OCI-LY1 (cell line): Measurements from ENCODE around the gene GFER.

Experiments used
- H2AFZ ChIP-seq: fragments of 200-600 bp; sonication (generic), shearing (Covaris generic); 2 replicates; pipeline ENCODE4 v1.6.0; 2014; ENCODE audit warnings: antibody characterized with exemption, mild to moderate bottlenecking, low read length
- H3F3A ChIP-seq: fragments of 200-600 bp; sonication (generic), shearing (Covaris generic); 2 replicates; pipeline ENCODE4 v1.6.0; 2014; ENCODE audit warnings: mild to moderate bottlenecking, antibody characterized with exemption, low read length, moderate library complexity; ENCODE audit not compliant: insufficient read depth
- H3K27ac ChIP-seq: fragments of 200-600 bp; sonication (generic); 2 replicates; pipeline ENCODE4 v1.5.1; 2014; ENCODE audit warnings: low read length, mixed run types, mild to moderate bottlenecking, low read depth; ENCODE audit not compliant: poor library complexity, severe bottlenecking
- H3K27me3 ChIP-seq: fragments of 200-600 bp; sonication (generic); 2 replicates; pipeline ENCODE4 v1.6.0; 2014; ENCODE audit warnings: antibody characterized with exemption, mild to moderate bottlenecking, low read length, moderate library complexity; ENCODE audit not compliant: insufficient read depth
- H3K36me3 ChIP-seq: fragments of 200-600 bp; sonication (generic); 2 replicates; pipeline ENCODE4 v1.6.1; 2014; ENCODE audit warnings: mild to moderate bottlenecking, antibody characterized with exemption, low read length, moderate library complexity, mixed read lengths; ENCODE audit not compliant: insufficient read depth
- H3K4me1 ChIP-seq: fragments of 200-600 bp; sonication (generic); 2 replicates; pipeline ENCODE4 v1.5.1; 2014; ENCODE audit warnings: mild to moderate bottlenecking, low read length, moderate library complexity; ENCODE audit not compliant: insufficient read depth, severe bottlenecking
- H3K4me2 ChIP-seq: fragments of 200-600 bp; sonication (generic), shearing (Covaris generic); 2 replicates; pipeline ENCODE4 v1.6.1; 2014; ENCODE audit warnings: low read length
- H3K4me3 ChIP-seq: fragments of 200-600 bp; sonication (generic); 2 replicates; pipeline ENCODE4 v1.5.1; 2014; ENCODE audit warnings: low read length, low read depth, mild to moderate bottlenecking, mixed read lengths; ENCODE audit not compliant: poor library complexity, severe bottlenecking
- H3K79me2 ChIP-seq: fragments of 200-600 bp; shearing (Covaris generic); 2 replicates; pipeline ENCODE4 v1.6.1; 2016; ENCODE audit warnings: mixed run types, low read length, mixed read lengths; ENCODE audit not compliant: insufficient read depth
- H3K9ac ChIP-seq: fragments of 200-600 bp; sonication (generic), shearing (Covaris generic); 2 replicates; pipeline ENCODE4 v1.6.1; 2014; ENCODE audit warnings: mild to moderate bottlenecking, low read length, mixed read lengths
- H3K9me2 ChIP-seq: fragments of 200-600 bp; sonication (generic), shearing (Covaris generic); 2 replicates; pipeline ENCODE4 v1.6.1; 2014; ENCODE audit warnings: low read depth, mild to moderate bottlenecking, low read length, mixed read lengths
- H3K9me3 ChIP-seq: fragments of 200-600 bp; shearing (Covaris generic); 2 replicates; pipeline ENCODE4 v1.6.1; 2014; ENCODE audit warnings: low read length, mixed read lengths
- H4K20me1 ChIP-seq: fragments of 200-600 bp; sonication (generic), shearing (Covaris generic); 2 replicates; pipeline ENCODE4 v1.6.0; 2016; ENCODE audit warnings: mild to moderate bottlenecking, low read length; ENCODE audit not compliant: insufficient read depth
- CTCF ChIP-seq: fragments of 200-600 bp; sonication (generic), shearing (Covaris generic); IDR thresholded peaks from 2 replicates; pipeline ENCODE4 v1.5.1; 2017; ENCODE audit warnings: mild to moderate bottlenecking, antibody characterized with exemption, low read length, moderate library complexity, mixed read lengths
- EZH2 ChIP-seq: fragments of 200-600 bp; sonication (generic), shearing (Covaris generic); IDR thresholded peaks from 2 replicates; pipeline ENCODE4 v1.8.0; 2017; ENCODE audit warnings: borderline replicate concordance, mixed run types, mild to moderate bottlenecking, antibody characterized with exemption, low read length, moderate library complexity, mixed read lengths

GFER gene

GRCh38 chr16:2035431-2036199, 51.6 kb downstream of the GFER start:
- H3K4me1 ChIP-seq: no peaks in the 10 kb centered on the region
- no peaks in the 10 kb centered on the region for H3K79me2 ChIP-seq
- no peak overlapping the region for H3K4me3 ChIP-seq
- no peak overlapping the region for H2AFZ ChIP-seq
- H4K20me1 ChIP-seq: no peaks in the 10 kb centered on the region
- no peaks in the 10 kb centered on the region for H3F3A ChIP-seq
- no peaks in the 10 kb centered on the region for H3K36me3 ChIP-seq
- H3K4me2 ChIP-seq: no peak overlapping the region
- H3K27ac ChIP-seq: no peak overlapping the region
- no peak overlapping the region for H3K9ac ChIP-seq
- H3K27me3 ChIP-seq: peaks cover 20% of the 10 kb centered on the region
- TF ChIP-seq EZH2 (no peak), CTCF (no peak)
- no peaks in the 10 kb centered on the region for H3K9me3 ChIP-seq
- no peaks in the 10 kb centered on the region for H3K9me2 ChIP-seq

- no peak overlapping the region for H3K27ac ChIP-seq
- no peaks in the 10 kb centered on the region for H3K4me1 ChIP-seq
- H3K4me2 ChIP-seq: no peak overlapping the region
- H2AFZ ChIP-seq: no peak overlapping the region
- no peaks in the 10 kb centered on the region for H3K36me3 ChIP-seq
- TF ChIP-seq EZH2 (no peak), CTCF (no peak)
- H3F3A ChIP-seq: no peaks in the 10 kb centered on the region
- H3K4me3 ChIP-seq: no peak overlapping the region
- no peaks in the 10 kb centered on the region for H3K9me2 ChIP-seq
- no peak overlapping the region for H3K9ac ChIP-seq
- no peaks in the 10 kb centered on the region for H4K20me1 ChIP-seq
- no peaks in the 10 kb centered on the region for H3K79me2 ChIP-seq
- no peaks in the 10 kb centered on the region for H3K9me3 ChIP-seq
- peaks cover 12% of the 10 kb centered on the region for H3K27me3 ChIP-seq
Measured at GRCh38 chr16:2036200-2036966, 52.4 kb downstream of the GFER start.

- Histone ChIP-seq H3K27ac (no peak overlapping the region), H3K4me3 (no peak overlapping the region), H4K20me1 (no peaks in the 10 kb centered on the region), H3K27me3 (peaks cover 12% of the 10 kb centered on the region), H3F3A (no peaks in the 10 kb centered on the region), H3K36me3 (no peaks in the 10 kb centered on the region), H3K4me1 (no peaks in the 10 kb centered on the region), H3K9ac (no peak overlapping the region), H2AFZ (no peak overlapping the region), H3K4me2 (no peak overlapping the region), H3K79me2 (no peaks in the 10 kb centered on the region), H3K9me3 (no peaks in the 10 kb centered on the region), H3K9me2 (no peaks in the 10 kb centered on the region)
- TF ChIP-seq CTCF (no peak), EZH2 (no peak)
Measured at GRCh38 chr16:2037115-2037514, 53.1 kb downstream of the GFER start.
